ENCODE measurements around the gene P3H3.

P3H3 gene

DNA sequence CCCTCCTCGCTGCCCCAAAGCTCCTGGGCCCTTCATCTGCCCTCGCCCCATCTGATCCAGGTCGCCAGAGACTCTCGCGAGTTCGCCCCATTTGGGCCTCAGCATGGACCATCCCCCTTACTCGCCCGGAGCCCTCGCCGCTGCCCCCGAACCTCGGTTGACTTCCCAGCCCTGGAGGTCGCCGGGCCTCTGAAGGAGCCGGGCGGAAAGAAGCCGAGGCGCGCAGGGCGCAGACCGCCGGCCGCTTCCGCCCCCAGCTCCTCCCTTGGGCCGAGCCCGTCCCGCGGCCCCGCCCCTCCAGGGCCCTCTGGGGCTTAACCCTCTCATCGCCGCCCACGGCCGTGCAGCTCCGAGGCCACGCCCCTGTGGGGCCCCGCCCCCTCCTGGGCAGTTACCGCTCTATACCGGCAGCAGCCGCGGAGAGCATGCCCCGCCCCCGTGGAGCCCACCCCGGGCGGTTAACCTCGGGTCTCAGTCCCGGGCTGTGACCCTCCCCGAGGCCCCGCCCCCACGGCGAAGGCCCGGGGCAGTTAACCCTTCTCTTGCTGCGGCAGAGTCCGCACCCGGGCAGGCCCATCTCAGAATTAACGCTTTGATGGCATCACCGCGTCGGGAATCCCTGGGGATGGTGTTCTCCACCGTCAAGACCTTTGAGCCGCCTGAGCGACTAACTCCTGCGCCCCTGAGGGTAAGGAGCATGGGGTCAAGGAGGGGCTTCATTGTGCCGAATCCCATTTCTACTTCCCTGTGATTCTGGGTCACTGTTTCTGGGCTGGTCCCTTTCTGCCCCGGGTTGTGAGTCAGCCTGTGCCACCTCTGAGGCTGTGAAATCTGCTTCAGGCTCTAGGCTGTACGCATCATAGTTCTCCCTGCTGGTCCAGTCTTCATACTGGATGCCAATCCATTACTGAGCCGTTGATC lies 45.1 kb downstream of the P3H3 start, which contains the start of gene SPSB2:
TSS of gene SPSB2 (minus strand) at position 210 of the 921 bp plus-strand sequence. CDS start 402 bp downstream, outside the sequence.
- TF ChIP-seq, protein P1, sequence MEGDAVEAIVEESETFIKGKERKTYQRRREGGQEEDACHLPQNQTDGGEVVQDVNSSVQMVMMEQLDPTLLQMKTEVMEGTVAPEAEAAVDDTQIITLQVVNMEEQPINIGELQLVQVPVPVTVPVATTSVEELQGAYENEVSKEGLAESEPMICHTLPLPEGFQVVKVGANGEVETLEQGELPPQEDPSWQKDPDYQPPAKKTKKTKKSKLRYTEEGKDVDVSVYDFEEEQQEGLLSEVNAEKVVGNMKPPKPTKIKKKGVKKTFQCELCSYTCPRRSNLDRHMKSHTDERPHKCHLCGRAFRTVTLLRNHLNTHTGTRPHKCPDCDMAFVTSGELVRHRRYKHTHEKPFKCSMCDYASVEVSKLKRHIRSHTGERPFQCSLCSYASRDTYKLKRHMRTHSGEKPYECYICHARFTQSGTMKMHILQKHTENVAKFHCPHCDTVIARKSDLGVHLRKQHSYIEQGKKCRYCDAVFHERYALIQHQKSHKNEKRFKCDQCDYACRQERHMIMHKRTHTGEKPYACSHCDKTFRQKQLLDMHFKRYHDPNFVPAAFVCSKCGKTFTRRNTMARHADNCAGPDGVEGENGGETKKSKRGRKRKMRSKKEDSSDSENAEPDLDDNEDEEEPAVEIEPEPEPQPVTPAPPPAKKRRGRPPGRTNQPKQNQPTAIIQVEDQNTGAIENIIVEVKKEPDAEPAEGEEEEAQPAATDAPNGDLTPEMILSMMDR (IDR thresholded peaks at IDR 0.05), result no peak

DNA sequence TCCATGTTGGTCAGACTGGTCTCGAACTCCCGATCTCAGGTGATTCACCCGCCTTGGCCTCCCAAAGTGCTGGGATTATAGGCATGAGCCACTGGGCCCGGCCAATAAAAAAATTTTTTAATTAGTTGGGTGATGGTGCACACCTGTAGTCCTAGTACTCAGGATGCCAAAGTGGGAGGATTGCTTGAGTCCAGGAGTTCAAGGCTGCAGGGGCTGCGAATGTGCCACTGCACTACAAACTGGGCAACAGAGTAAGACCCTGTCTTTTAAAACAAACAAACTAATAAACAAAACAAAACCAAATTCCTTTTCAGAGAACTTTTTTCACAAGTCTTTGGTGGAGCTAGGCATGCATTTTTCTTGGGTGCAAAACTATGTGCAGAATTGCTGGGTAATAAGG lies 55.0 kb downstream of the P3H3 start:
- TF ChIP-seq, protein P1 (IDR thresholded peaks at IDR 0.05), result no peak

GRCh38 chr12:6883683-6884082 lies 55.5 kb downstream of the P3H3 start:
- TF ChIP-seq, protein P1 (IDR thresholded peaks at IDR 0.05), result no peak

- TF ChIP-seq, protein P1 (IDR thresholded peaks at IDR 0.05), result no peak
Observed at GRCh38 chr12:6884539-6884938, 56.3 kb downstream of the P3H3 start.

DNA sequence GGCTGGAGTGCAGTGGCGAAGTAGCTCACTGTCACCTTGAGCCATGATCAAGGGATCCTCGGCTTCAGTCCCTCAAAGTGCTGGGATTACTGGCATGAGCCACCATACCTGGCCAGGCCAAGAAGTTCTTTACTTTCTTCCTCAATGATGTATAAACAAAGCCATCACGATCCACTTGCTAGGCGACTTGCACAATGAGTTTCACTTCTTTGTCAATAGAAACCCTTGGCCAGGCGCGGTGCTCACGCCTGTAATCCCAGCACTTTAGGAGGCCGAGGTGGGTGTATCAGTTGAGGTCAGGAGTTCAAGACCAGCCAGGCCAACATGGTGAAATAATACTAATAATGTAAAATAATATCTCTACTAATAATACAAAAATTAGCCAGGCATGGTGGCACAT lies 59.3 kb downstream of the P3H3 start:
- TF ChIP-seq, protein P1 (IDR thresholded peaks at IDR 0.05), result no peak

GRCh38 chr12:6888360-6888759 lies 60.2 kb downstream of the P3H3 start:
- TF ChIP-seq, protein P1 (IDR thresholded peaks at IDR 0.05), result no peak
